MCF 10A (cell line): Measurements from ENCODE around the gene PDE9A. TPM values are rescaled to one million over a fixed set of nuclear protein-coding genes. Genes with fewer than 3 reads are reported as not detected.

Source experiments
- BruUV-seq: library from RNA; stranded (reverse); fragments of 400-500 nt; replicated peaks from 2 replicates; lab custom pipeline; 2021; lab: Mats Ljungman, UMichigan
- CTCF ChIA-PET: fragments of 300-600 bp; sonication (Branson Sonifier 250); formaldehyde crosslinking; extraction: SDS; loops from one replicate; lab custom pipeline; 2021; ENCODE audit warnings: antibody characterized with exemption, inconsistent platforms; lab: Yijun Ruan, JAX
- POLR2A ChIA-PET: fragments of 300-600, 350-650 bp; sonication (Branson Sonifier 250); formaldehyde crosslinking; extraction: SDS; loops from one replicate; lab custom pipeline; 2020; ENCODE audit warnings: antibody characterized with exemption, inconsistent platforms; lab: Yijun Ruan, JAX
- DNase-seq: peaks from one replicate; pipeline ENCODE4 v3.0.0-alpha.2; 2018; ENCODE audit not compliant: unreplicated experiment
- H3K27ac Mint-ChIP-seq: one replicate; pipeline ENCODE4 v1.8.0; 2022; ENCODE audit warnings: mild to moderate bottlenecking, low read depth, mixed read lengths; ENCODE audit not compliant: unreplicated experiment
- H3K27me3 Mint-ChIP-seq: one replicate; pipeline ENCODE4 v1.8.0; 2022; ENCODE audit warnings: mixed read lengths; ENCODE audit not compliant: insufficient read depth, unreplicated experiment
- H3K36me3 Mint-ChIP-seq: one replicate; pipeline ENCODE4 v1.8.0; 2022; ENCODE audit warnings: mild to moderate bottlenecking, moderate library complexity, mixed read lengths; ENCODE audit not compliant: insufficient read depth, unreplicated experiment
- H3K4me1 Mint-ChIP-seq: one replicate; pipeline ENCODE4 v1.8.0; 2022; ENCODE audit warnings: mixed read lengths; ENCODE audit not compliant: insufficient read depth, unreplicated experiment
- H3K4me3 Mint-ChIP-seq: one replicate; pipeline ENCODE4 v1.8.0; 2022; ENCODE audit warnings: mild to moderate bottlenecking, moderate library complexity, mixed read lengths; ENCODE audit not compliant: unreplicated experiment
- H3K9me3 Mint-ChIP-seq: one replicate; pipeline ENCODE4 v1.8.0; 2022; ENCODE audit warnings: mixed read lengths; ENCODE audit not compliant: unreplicated experiment
- intact Hi-C: fragments of 100-400 bp; cut with micrococcal nuclease; formaldehyde crosslinking; loops from 2 replicates; pipeline ENCODE4 v1.14.1; 2022
- total RNA-seq: library from RNA; stranded (reverse); gene quantifications from 2 replicates; pipeline ENCODE4 v1.2.3, GENCODE V29; 2022
- TF ChIP-seq, protein P1 (sequence below): fragments of 200-600 bp; IDR thresholded peaks from one replicate; pipeline ENCODE4 v1.8.0; 2022; ENCODE audit warnings: antibody characterized with exemption, mild to moderate bottlenecking; ENCODE audit not compliant: unreplicated experiment

PDE9A gene
- total RNA-seq, 1 experiment from 2014 or later: not detected

DNA sequence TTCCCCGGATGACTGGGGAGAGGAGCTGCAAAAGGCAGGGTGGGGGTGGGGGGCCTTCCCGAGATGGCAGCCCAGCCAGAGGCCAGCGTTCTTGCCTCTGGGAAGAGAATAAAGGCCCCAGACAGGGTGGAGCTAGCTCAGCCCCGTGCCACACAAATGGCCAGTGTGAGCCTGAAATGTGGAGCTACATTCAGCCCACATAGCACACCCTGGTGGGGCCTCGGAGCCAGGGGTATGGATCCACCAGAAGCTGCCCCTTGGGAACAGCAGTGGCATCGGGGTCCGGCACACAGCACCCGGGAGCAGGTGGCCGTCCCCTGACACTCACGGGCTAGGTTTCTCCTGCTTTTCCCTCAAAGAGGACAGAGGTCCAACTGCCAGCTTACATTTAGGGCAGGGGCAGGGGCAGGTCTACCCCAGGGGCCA, 93.9 kb downstream of the PDE9A start:
- DNase-seq: no peak

GRCh38 chr21:42747746-42748351, 94.4 kb downstream of the PDE9A start:
- no peak for DNase-seq
- no TSS peak for BruUV-seq
- Mint-ChIP-seq H3K27me3 (peaks cover 41% of the 10 kb centered on the region), H3K4me3 (no peak overlapping the region), H3K9me3 (no peaks in the 10 kb centered on the region), H3K4me1 (no peaks in the 10 kb centered on the region), H3K27ac (no peak overlapping the region), H3K36me3 (no peaks in the 10 kb centered on the region)
- ChIA-PET POLR2A (interaction anchor here (0.9 kb wide), 1 partner anchor 40 kb away, joined by 3 read pairs; no protein-coding TSS in a partner anchor), CTCF (interaction anchor here (0.7 kb wide), 2 partner anchors 8 to 71 kb away, joined by 4 read pairs; no protein-coding TSS in a partner anchor)
- intact Hi-C loops: no loop called here
- TF ChIP-seq, protein P1, sequence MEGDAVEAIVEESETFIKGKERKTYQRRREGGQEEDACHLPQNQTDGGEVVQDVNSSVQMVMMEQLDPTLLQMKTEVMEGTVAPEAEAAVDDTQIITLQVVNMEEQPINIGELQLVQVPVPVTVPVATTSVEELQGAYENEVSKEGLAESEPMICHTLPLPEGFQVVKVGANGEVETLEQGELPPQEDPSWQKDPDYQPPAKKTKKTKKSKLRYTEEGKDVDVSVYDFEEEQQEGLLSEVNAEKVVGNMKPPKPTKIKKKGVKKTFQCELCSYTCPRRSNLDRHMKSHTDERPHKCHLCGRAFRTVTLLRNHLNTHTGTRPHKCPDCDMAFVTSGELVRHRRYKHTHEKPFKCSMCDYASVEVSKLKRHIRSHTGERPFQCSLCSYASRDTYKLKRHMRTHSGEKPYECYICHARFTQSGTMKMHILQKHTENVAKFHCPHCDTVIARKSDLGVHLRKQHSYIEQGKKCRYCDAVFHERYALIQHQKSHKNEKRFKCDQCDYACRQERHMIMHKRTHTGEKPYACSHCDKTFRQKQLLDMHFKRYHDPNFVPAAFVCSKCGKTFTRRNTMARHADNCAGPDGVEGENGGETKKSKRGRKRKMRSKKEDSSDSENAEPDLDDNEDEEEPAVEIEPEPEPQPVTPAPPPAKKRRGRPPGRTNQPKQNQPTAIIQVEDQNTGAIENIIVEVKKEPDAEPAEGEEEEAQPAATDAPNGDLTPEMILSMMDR: no peak

More for the DNA sequence above, 93.9 kb downstream of the PDE9A start:
- CTCF ChIA-PET: no interaction called here
- no peaks in the 10 kb centered on the region for H3K4me1 Mint-ChIP-seq
- intact Hi-C loops: no loop called here
- POLR2A ChIA-PET: interaction anchor here (0.9 kb wide), 1 partner anchor 41 kb away, joined by 3 read pairs; no protein-coding TSS in a partner anchor
- H3K27ac Mint-ChIP-seq: no peak overlapping the region
- H3K36me3 Mint-ChIP-seq: no peaks in the 10 kb centered on the region
- no peak overlapping the region for H3K4me3 Mint-ChIP-seq
- peaks cover 46% of the 10 kb centered on the region for H3K27me3 Mint-ChIP-seq
- no TSS peak for BruUV-seq
- no peaks in the 10 kb centered on the region for H3K9me3 Mint-ChIP-seq
- TF ChIP-seq, protein P1: no peak

GRCh38 chr21:42748620-42749176, 95.3 kb downstream of the PDE9A start:
- no peak overlapping the region for H3K27ac Mint-ChIP-seq
- no TSS peak for BruUV-seq
- TF ChIP-seq, protein P1: no peak
- intact Hi-C loops: no loop called here
- H3K9me3 Mint-ChIP-seq: no peaks in the 10 kb centered on the region
- H3K27me3 Mint-ChIP-seq: peaks cover 32% of the 10 kb centered on the region
- no peaks in the 10 kb centered on the region for H3K36me3 Mint-ChIP-seq
- no peak for DNase-seq
- POLR2A ChIA-PET: no interaction called here
- no peaks in the 10 kb centered on the region for H3K4me1 Mint-ChIP-seq
- CTCF ChIA-PET: interaction anchor here (0.7 kb wide), 1 partner anchor 9 kb away, joined by 4 read pairs; no protein-coding TSS in a partner anchor
- H3K4me3 Mint-ChIP-seq: no peak overlapping the region

DNA sequence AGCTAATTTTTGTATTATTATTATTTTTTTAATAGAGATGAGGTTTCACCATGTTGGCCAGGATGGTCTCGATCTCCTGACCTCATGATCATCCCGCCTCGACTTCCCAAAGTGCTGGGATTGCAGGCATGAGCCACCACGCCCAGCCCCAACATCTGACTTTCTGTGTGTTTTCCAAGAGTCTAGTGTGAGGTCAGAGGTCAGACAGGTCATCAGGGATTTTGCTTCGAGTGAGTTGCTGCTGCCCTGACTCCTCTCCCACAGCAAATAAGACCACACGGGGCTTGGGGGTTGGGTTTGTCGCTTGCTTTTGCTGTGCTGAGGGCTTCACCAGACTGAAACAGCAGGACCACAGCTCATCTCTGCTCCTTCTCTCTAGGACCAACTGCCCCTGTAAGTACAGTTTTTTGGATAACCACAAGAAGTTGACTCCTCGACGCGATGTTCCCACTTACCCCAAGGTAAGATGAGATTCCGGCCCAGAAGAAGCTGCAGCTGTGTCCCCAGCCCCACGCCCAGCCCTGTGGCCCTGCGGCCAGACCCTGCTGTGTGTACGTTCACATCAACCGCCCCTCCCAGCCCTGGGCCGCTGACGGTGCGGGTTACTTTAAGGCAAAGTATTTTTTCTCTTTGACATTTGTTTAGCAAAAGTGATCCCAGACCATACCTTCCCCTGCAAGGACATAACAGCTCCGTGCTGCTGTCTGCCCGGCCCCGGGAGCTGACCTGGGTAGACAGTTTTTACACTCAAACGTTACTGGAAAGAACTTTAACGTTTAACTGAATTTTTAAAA, 97.5 kb downstream of the PDE9A start:
- Mint-ChIP-seq H3K9me3 (no peaks in the 10 kb centered on the region), H3K36me3 (no peaks in the 10 kb centered on the region), H3K27me3 (peaks cover 35% of the 10 kb centered on the region), H3K27ac (no peak overlapping the region), H3K4me1 (no peaks in the 10 kb centered on the region), H3K4me3 (no peak overlapping the region)
- no peak for DNase-seq
- CTCF ChIA-PET: no interaction called here
- BruUV-seq: no TSS peak
- POLR2A ChIA-PET: no interaction called here
- TF ChIP-seq, protein P1: no peak
- intact Hi-C loops: no loop called here
